Rectal smooth muscle tissue (tissue), 1 donor: ENCODE data around the gene PLCB1.

Source experiments
- H3K27ac ChIP-seq: one replicate; pipeline ENCODE4 v1.7.0; 2013; ENCODE audit warnings: low read depth, low read length, inconsistent platforms
- H3K27me3 ChIP-seq: one replicate; pipeline ENCODE4 v1.7.0; 2013; ENCODE audit warnings: low read length; ENCODE audit not compliant: control insufficient read depth, insufficient read depth
- H3K36me3 ChIP-seq: one replicate; pipeline ENCODE4 v1.7.0; 2013; ENCODE audit warnings: low read length; ENCODE audit not compliant: control insufficient read depth, insufficient read depth
- H3K4me1 ChIP-seq: one replicate; pipeline ENCODE4 v1.7.0; 2013; ENCODE audit warnings: low read length; ENCODE audit not compliant: control insufficient read depth, insufficient read depth
- H3K4me3 ChIP-seq: one replicate; pipeline ENCODE4 v1.7.0; 2013; ENCODE audit warnings: low read length
- H3K9ac ChIP-seq: one replicate; pipeline ENCODE4 v1.7.0; 2013; ENCODE audit warnings: low read length

PLCB1 gene

GRCh38 chr20:8865636-8866035 is 733.6 kb downstream of the PLCB1 start:
- no peak overlapping the region for H3K27ac ChIP-seq
- H3K36me3 ChIP-seq = no peaks in the 10 kb centered on the region
- H3K9ac ChIP-seq = no peak overlapping the region
- H3K4me1 ChIP-seq = no peaks in the 10 kb centered on the region
- no peak overlapping the region for H3K4me3 ChIP-seq
- no peaks in the 10 kb centered on the region for H3K27me3 ChIP-seq

GRCh38 chr20:8867038-8867740 is 735.1 kb downstream of the PLCB1 start:
- Histone ChIP-seq H3K9ac (no peak overlapping the region), H3K4me3 (no peak overlapping the region), H3K4me1 (no peaks in the 10 kb centered on the region), H3K27ac (no peak overlapping the region), H3K36me3 (no peaks in the 10 kb centered on the region), H3K27me3 (no peaks in the 10 kb centered on the region)

GRCh38 chr20:8870652-8871051 is 738.6 kb downstream of the PLCB1 start:
- no peak overlapping the region for H3K27ac ChIP-seq
- H3K4me3 ChIP-seq = no peak overlapping the region
- no peaks in the 10 kb centered on the region for H3K36me3 ChIP-seq
- H3K9ac ChIP-seq = no peak overlapping the region
- no peaks in the 10 kb centered on the region for H3K4me1 ChIP-seq
- no peaks in the 10 kb centered on the region for H3K27me3 ChIP-seq

GRCh38 chr20:8874437-8874836 is 742.4 kb downstream of the PLCB1 start:
- Histone ChIP-seq H3K27ac (no peak overlapping the region), H3K36me3 (no peaks in the 10 kb centered on the region), H3K4me1 (no peaks in the 10 kb centered on the region), H3K9ac (no peak overlapping the region), H3K27me3 (no peaks in the 10 kb centered on the region), H3K4me3 (no peak overlapping the region)

GRCh38 chr20:8875586-8875985 is 743.5 kb downstream of the PLCB1 start:
- no peaks in the 10 kb centered on the region for H3K36me3 ChIP-seq
- H3K4me3 ChIP-seq = no peak overlapping the region
- no peak overlapping the region for H3K27ac ChIP-seq
- no peaks in the 10 kb centered on the region for H3K27me3 ChIP-seq
- H3K4me1 ChIP-seq = no peaks in the 10 kb centered on the region
- no peak overlapping the region for H3K9ac ChIP-seq

- no peak overlapping the region for H3K4me3 ChIP-seq
- no peaks in the 10 kb centered on the region for H3K4me1 ChIP-seq
- no peaks in the 10 kb centered on the region for H3K27me3 ChIP-seq
- H3K9ac ChIP-seq = no peak overlapping the region
- no peaks in the 10 kb centered on the region for H3K36me3 ChIP-seq
- no peak overlapping the region for H3K27ac ChIP-seq
Observed at GRCh38 chr20:8876366-8876765, 744.3 kb downstream of the PLCB1 start.

GRCh38 chr20:8877294-8877693 is 745.2 kb downstream of the PLCB1 start:
- no peaks in the 10 kb centered on the region for H3K4me1 ChIP-seq

GRCh38 chr20:8879669-8880068 is 747.6 kb downstream of the PLCB1 start:
- Histone ChIP-seq H3K36me3 (no peaks in the 10 kb centered on the region), H3K27ac (no peak overlapping the region), H3K9ac (no peak overlapping the region), H3K4me1 (no peaks in the 10 kb centered on the region), H3K27me3 (no peaks in the 10 kb centered on the region), H3K4me3 (no peak overlapping the region)

More at GRCh38 chr20:8877294-8877693, 745.2 kb downstream of the PLCB1 start:
- no peak overlapping the region for H3K9ac ChIP-seq
- H3K36me3 ChIP-seq = no peaks in the 10 kb centered on the region
- H3K27me3 ChIP-seq = no peaks in the 10 kb centered on the region
- H3K4me3 ChIP-seq = no peak overlapping the region
- H3K27ac ChIP-seq = no peak overlapping the region

GRCh38 chr20:8880085-8880853 is 748.2 kb downstream of the PLCB1 start:
- Histone ChIP-seq H3K27me3 (no peaks in the 10 kb centered on the region), H3K4me1 (no peaks in the 10 kb centered on the region), H3K27ac (no peak overlapping the region), H3K36me3 (no peaks in the 10 kb centered on the region), H3K9ac (no peak overlapping the region), H3K4me3 (no peak overlapping the region)

- H3K4me3 ChIP-seq = no peak overlapping the region
- no peaks in the 10 kb centered on the region for H3K4me1 ChIP-seq
- no peak overlapping the region for H3K9ac ChIP-seq
- H3K36me3 ChIP-seq = no peaks in the 10 kb centered on the region
- no peak overlapping the region for H3K27ac ChIP-seq
- no peaks in the 10 kb centered on the region for H3K27me3 ChIP-seq
Observed at GRCh38 chr20:8891039-8891438, 759.0 kb downstream of the PLCB1 start.

- Histone ChIP-seq H3K4me3 (no peak overlapping the region), H3K4me1 (no peaks in the 10 kb centered on the region), H3K27ac (no peak overlapping the region), H3K36me3 (no peaks in the 10 kb centered on the region), H3K9ac (no peak overlapping the region), H3K27me3 (no peaks in the 10 kb centered on the region)
Observed at GRCh38 chr20:8895472-8895871, 763.4 kb downstream of the PLCB1 start.

GRCh38 chr20:8898823-8899222 is 766.8 kb downstream of the PLCB1 start:
- Histone ChIP-seq H3K9ac (no peak overlapping the region), H3K27me3 (no peaks in the 10 kb centered on the region), H3K4me1 (peaks cover 5% of the 10 kb centered on the region), H3K36me3 (no peaks in the 10 kb centered on the region), H3K4me3 (no peak overlapping the region), H3K27ac (no peak overlapping the region)
